ENCODE results near the gene CEP104. TPM values are rescaled to one million over a fixed set of nuclear protein-coding genes. Genes with fewer than 3 reads are reported as not detected.

CEP104 gene
- total and polyA plus RNA-seq, 10 of the 15 experiments (the other 5 are each of a cell fraction or from before 2014, with no cell fraction given): 7.2 to 34.8 (median 19.3) TPM

GRCh38 chr1:3904006-3904842, 47.2 kb upstream of the CEP104 start (continued):
- TF ChIP-seq NRF1 (conservative IDR thresholded peaks at IDR 0.05; ENCODE audit: low read depth, low read length) (no peak), IKZF1 (conservative IDR thresholded peaks at IDR 0.05) (no peak), ATF2 (IDR thresholded peaks at IDR 0.05; ENCODE audit: low read length) (no peak), ATF3 (IDR thresholded peaks at IDR 0.05; ENCODE audit: borderline replicate concordance, extremely low read depth, low read depth, low read length) (no peak), HDGF (IDR thresholded peaks at IDR 0.05) (no peak), SIN3A (IDR thresholded peaks at IDR 0.05; ENCODE audit: low read depth, low read length) (no peak)

- Histone ChIP-seq H3K4me3 (no peak overlapping the region), H3K4me1 (ENCODE audit: control insufficient read depth, insufficient read depth, low read length) (no peaks in the 10 kb centered on the region), H3K27me3 (replicated peaks in 1 of 2; ENCODE audit: control insufficient read depth in 2 of 2, insufficient read depth in 2 of 2, low read length in 1 of 2) (no peaks in the 10 kb centered on the region), H3K4me2 (ENCODE audit: control insufficient read depth, insufficient read depth) (no peak overlapping the region), H3K9me3 (replicated peaks; ENCODE audit: control insufficient read depth, insufficient read depth, low read length) (no peaks in the 10 kb centered on the region; the same call in 2 of the 3 replicates), H3K36me3 (ENCODE audit: control insufficient read depth in 2 of 2, insufficient read depth in 2 of 2, low read length in 1 of 2) (no peaks in the 10 kb centered on the region), H3K9ac (ENCODE audit: control insufficient read depth, insufficient read depth, low read length) (no peak overlapping the region), H3K27ac (ENCODE audit: control insufficient read depth, insufficient read depth) (no peak overlapping the region), H3K79me2 (ENCODE audit: control insufficient read depth, insufficient read depth, low read length) (peaks cover 16% of the 10 kb centered on the region), H4K20me1 (ENCODE audit: control insufficient read depth, insufficient read depth) (no peaks in the 10 kb centered on the region), H2AFZ (ENCODE audit: control insufficient read depth, low read depth, low read length) (no peak overlapping the region)
- ChIA-PET RAD21 (ENCODE audit: unreplicated experiment) (no interaction called here), SMC1A (ENCODE audit: uncharacterized antibody, unreplicated experiment) (interaction anchor here (1.2 kb wide), 1 partner anchor 45 kb away, joined by 3 read pairs; no protein-coding TSS in a partner anchor), POLR2A (no interaction called here), CTCF (no interaction called here)
- ATAC-seq (no peak), FAIRE-seq (no peak), DNase-seq (ENCODE audit: low read depth, low spot score) (no peak)
- WGBS (ENCODE audit: insufficient coverage, insufficient replicate concordance, low lambda C conversion rate, missing lambda C conversion rate): 78% methylated on average over 16 of the region's 16 CpGs
- intact Hi-C loops (cut with micrococcal nuclease; ENCODE audit: unreplicated experiment): loop anchor here (5.0 kb wide), 1 partner anchor 106 kb away; the partner anchor contains the start of gene LRRC47
- no TSS peak for BruUV-seq (replicated peaks)
- in situ Hi-C loops (cut with MboI): no loop called here
- TF ChIP-seq CBX3 (IDR thresholded peaks at IDR 0.05; ENCODE audit: borderline replicate concordance, low read depth) (no peak), MYB (IDR thresholded peaks at IDR 0.05; ENCODE audit: borderline replicate concordance, low read depth, low read length) (no peak), IRF5 (IDR thresholded peaks at IDR 0.05; ENCODE audit: borderline replicate concordance) (no peak), TAF1 (IDR thresholded peaks at IDR 0.05; ENCODE audit: borderline replicate concordance, low read depth, low read length) (no peak), IRF3 (IDR thresholded peaks at IDR 0.05) (no peak), WRNIP1 (IDR thresholded peaks at IDR 0.05; ENCODE audit: borderline replicate concordance, low read depth, low read length) (no peak), BMI1 (IDR thresholded peaks at IDR 0.05; ENCODE audit: borderline replicate concordance) (no peak), NR2C1 (IDR thresholded peaks at IDR 0.05) (no peak), PAX8 (IDR thresholded peaks at IDR 0.05) (no peak), ZNF274 (IDR thresholded peaks at IDR 0.05; ENCODE audit: insufficient read depth, insufficient read length) (no peak), NFIC (IDR thresholded peaks at IDR 0.05; ENCODE audit: low read depth, low read length) (no peak), SMC3 (IDR thresholded peaks at IDR 0.05; ENCODE audit: borderline replicate concordance, low read length) (no peak)
Measured at GRCh38 chr1:3903141-3904005, 46.4 kb upstream of the CEP104 start.
